ENCODE measurements around the gene SLC6A5. TPM values are rescaled to one million over a fixed set of nuclear protein-coding genes. Genes with fewer than 3 reads are reported as not detected.
A peak's percentile ranks its signal among the peaks of the same experiment; 100 is the strongest.

Gene SLC6A5
- total and polyA plus RNA-seq, 2 of the 8 experiments (the other 6 are each of a cell fraction or from before 2014, with no cell fraction given), result not detected

DNA sequence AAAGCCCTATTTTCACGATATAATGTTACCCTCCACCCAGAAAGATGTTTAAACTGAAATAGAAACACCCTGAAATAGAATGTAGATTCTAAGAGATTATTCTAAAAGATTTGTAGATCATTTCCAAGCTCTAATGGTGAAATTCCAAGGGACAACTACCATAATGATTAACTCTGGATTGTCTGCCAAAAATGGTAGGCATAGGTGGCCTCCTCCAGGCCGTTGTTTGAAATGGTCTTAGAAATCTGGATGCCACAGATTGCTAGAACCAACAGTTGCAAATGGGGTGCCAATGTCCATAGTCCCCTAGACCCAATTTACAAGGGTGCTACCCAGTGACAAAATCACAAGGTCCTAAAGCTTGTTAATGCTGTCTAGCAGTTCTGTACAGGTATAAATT, 6.7 kb upstream of the SLC6A5 start:
- H3K56ac ChIP-seq (replicated peaks; ENCODE audit: insufficient read length, low read depth, low read length), result no peak overlapping the region
- no peaks in the 10 kb centered on the region for H4K20me1 ChIP-seq (replicated peaks in 1 of 2; ENCODE audit: control insufficient read depth in 1 of 2, insufficient read depth in 2 of 2, low read length in 2 of 2)
- no peak overlapping the region for H2BK20ac ChIP-seq (ENCODE audit: low read length)
- no peaks in the 10 kb centered on the region for H3K9me3 ChIP-seq (ENCODE audit: insufficient read depth in 2 of 2, low read depth in 1 of 2, low read length in 1 of 2)
- no peak overlapping the region for H2AFZ ChIP-seq (ENCODE audit: low read length)
- H2BK15ac ChIP-seq (ENCODE audit: low read length), result no peak overlapping the region
- no peaks in the 10 kb centered on the region; the same call in 1 of the 2 replicates for H3K23me2 ChIP-seq (ENCODE audit: low read depth, low read length)
- no peaks in the 10 kb centered on the region for H3K79me2 ChIP-seq (ENCODE audit: control insufficient read depth in 1 of 2, insufficient read depth in 2 of 2, low read length in 2 of 2)
- no peak overlapping the region for H2BK12ac ChIP-seq (ENCODE audit: low read depth, low read length)
- H4K8ac ChIP-seq (ENCODE audit: extremely low read depth, insufficient read depth, low read length), result no peak overlapping the region
- DNase-seq (ENCODE audit: low read depth in 1 of 2, low spot score in 2 of 2) (no peak), FAIRE-seq (no peak)
- H3K4me2 ChIP-seq (ENCODE audit: insufficient read depth in 1 of 2, low read depth in 2 of 2, low read length in 2 of 2), result no peak overlapping the region
- H3K18ac ChIP-seq (ENCODE audit: extremely low read depth, low read length), result no peak overlapping the region
- H3K27ac ChIP-seq (ENCODE audit: low read depth, low read length), result no peak overlapping the region
- no peak overlapping the region for H3K14ac ChIP-seq (ENCODE audit: insufficient read length)
- H3K23ac ChIP-seq (ENCODE audit: insufficient read length), result no peak overlapping the region
- no peak overlapping the region for H2BK5ac ChIP-seq (ENCODE audit: low read depth, low read length)
- WGBS, 2 experiments (ENCODE audit: extremely low coverage in 1 of 2, insufficient coverage in 1 of 2, insufficient read length in 1 of 2, insufficient replicate concordance in 2 of 2, low coverage in 1 of 2, low lambda C conversion rate in 2 of 2, missing lambda C conversion rate in 1 of 2), result 86% methylated on average over 2 of the region's 2 CpGs; no CpG with 5 or more reads in 1 of the 2 experiments
- ChIA-PET CTCF (ENCODE audit: partially characterized antibody) (interaction anchor here (0.8 to 1.8 kb wide), 7 partner anchors 12 to 438 kb away, joined by 3 to 7 read pairs (median 4); no protein-coding TSS in a partner anchor), POLR2A (ENCODE audit: partially characterized antibody) (no interaction called here)
- peaks cover 0 to 4% (median under 1%) of the 10 kb centered on the region in 4 experiments; a peak in 3 of 7 replicates for H3K4me1 ChIP-seq (replicated peaks in 1 of 4; ENCODE audit: control insufficient read depth in 3 of 4, insufficient read depth in 4 of 4, low read length in 3 of 4)
- no peak overlapping the region for H3K4ac ChIP-seq (replicated peaks; ENCODE audit: insufficient read length, low read depth, low read length)
- H3K9ac ChIP-seq (replicated peaks in 1 of 4; ENCODE audit: extremely low read depth in 1 of 4, low read depth in 3 of 4, low read length in 3 of 4), result no peak overlapping the region
- no peak overlapping the region for H3K4me3 ChIP-seq (ENCODE audit: extremely low read depth in 1 of 4, insufficient read depth in 2 of 4, low read depth in 3 of 4, low read length in 4 of 4)
- H4K91ac ChIP-seq (replicated peaks; ENCODE audit: insufficient read length, low read length), result no peak overlapping the region
- peaks cover 12 to 34% (median 28%) of the 10 kb centered on the region in 4 experiments for H3K27me3 ChIP-seq (replicated peaks in 1 of 4; ENCODE audit: control insufficient read depth in 3 of 4, extremely low read depth in 1 of 4, insufficient read depth in 3 of 4, low read length in 3 of 4)
- no peaks in the 10 kb centered on the region for H3K36me3 ChIP-seq (ENCODE audit: control insufficient read depth in 2 of 4, insufficient read depth in 4 of 4, low read length in 3 of 4)
- H2AK5ac ChIP-seq (ENCODE audit: low read depth, low read length), result no peak overlapping the region
- no peak overlapping the region for H2BK120ac ChIP-seq (replicated peaks; ENCODE audit: low read depth, low read length)
- H3K79me1 ChIP-seq (ENCODE audit: low read depth, low read length), result no peaks in the 10 kb centered on the region
- no peak overlapping the region for H4K5ac ChIP-seq (ENCODE audit: insufficient read length, low read depth, low read length)
- TF ChIP-seq CTCF (IDR thresholded peaks at IDR 0.05; ENCODE audit: control extremely low read depth in 1 of 3, insufficient read depth in 1 of 3, low read depth in 1 of 3, low read length in 3 of 3) (peak in 2 of 3 experiments; percentile 6 to 21; a peak in 2 of 4 replicates), RBBP5 (IDR thresholded peaks at IDR 0.05; ENCODE audit: borderline replicate concordance, low read depth, low read length) (no peak), USF2 (IDR thresholded peaks at IDR 0.05; ENCODE audit: low read length) (no peak), JUN (IDR thresholded peaks at IDR 0.05; ENCODE audit: low read depth, low read length) (no peak), GABPA (IDR thresholded peaks at IDR 0.05; ENCODE audit: borderline replicate concordance, insufficient read depth, low read length) (no peak), CEBPB (IDR thresholded peaks at IDR 0.05; ENCODE audit: low read depth, low read length) (no peak), BCL11A (IDR thresholded peaks at IDR 0.05; ENCODE audit: low read depth in 2 of 2, low read length in 2 of 2) (no peak)
